K562 (cell line): Measurements from ENCODE around the gene VRK1. TPM values are rescaled to one million over a fixed set of nuclear protein-coding genes. Genes with fewer than 3 reads are reported as not detected.

ENCODE experiments used
- ATAC-seq: fragments of 200-7000 bp; cut with Tn5 transposase; 3 replicates; pipeline ENCODE4 v1.9.1; 2020; ENCODE audit warnings: moderate library complexity
- BruUV-seq: library from RNA; stranded (reverse); fragments of 400-500 nt; replicated peaks from 2 replicates; lab custom pipeline; 2021; lab: Mats Ljungman, UMichigan
- CTCF ChIA-PET: fragments of 300-600 bp; formaldehyde crosslinking; extraction: SDS; loops from one replicate; lab custom pipeline; 2021; ENCODE audit warnings: low intra/inter-chr PET ratio; lab: Yijun Ruan, JAX
- POLR2A ChIA-PET: fragments of 300-600, 350-650 bp; sonication (Branson Sonifier 250); formaldehyde crosslinking; extraction: SDS; loops from one replicate; lab custom pipeline; 2021; ENCODE audit warnings: antibody characterized with exemption, inconsistent platforms; lab: Yijun Ruan, JAX
- DNase-seq, 4 experiments: peaks; one replicate each; pipeline versions ENCODE4 v3.0.0 to v3.0.0-alpha.2; 2011 to 2018; ENCODE audit warnings: low spot score in 3 of 4, mixed read lengths in 3 of 4; ENCODE audit errors: extremely low read depth in 1 of 4
- FAIRE-seq: peaks from 2 replicates; lab custom pipeline; 2011; peaks lifted over from hg19 to GRCh38; lab: Jason Lieb, UNC
- H2AFZ ChIP-seq: 2 replicates; pipeline ENCODE4 v1.6.0; 2011; ENCODE audit warnings: low read depth, low read length, control low read depth, inconsistent platforms
- H3K27ac ChIP-seq: fragments of 200-600 bp; 3 replicates; pipeline ENCODE4 v1.8.0; 2011; ENCODE audit warnings: low read depth, mild to moderate bottlenecking, control low read depth, inconsistent platforms, low read length, moderate library complexity, mixed read lengths; ENCODE audit errors: extremely low read depth
- H3K27me3 ChIP-seq, 2 experiments: fragments of 300-600 bp in 1 of 2; 2 replicates in 1 of 2; 3 replicates in 1 of 2; pipeline versions ENCODE4 v1.6.0 to v1.8.0; 2011; ENCODE audit warnings: inconsistent platforms in 2 of 2, low read length in 2 of 2, mild to moderate bottlenecking in 1 of 2, mixed read lengths in 1 of 2, moderate library complexity in 1 of 2; ENCODE audit not compliant: control insufficient read depth in 2 of 2, insufficient read depth in 2 of 2
- H3K36me3 ChIP-seq: fragments of 300-600 bp; 3 replicates; pipeline ENCODE4 v1.8.0; 2011; ENCODE audit warnings: mild to moderate bottlenecking, low read length, inconsistent platforms; ENCODE audit not compliant: control insufficient read depth, insufficient read depth
- H3K4me1 ChIP-seq, 2 experiments: fragments of 200-600 bp in 1 of 2; replicated peaks in 1 of 2; 2 replicates in 1 of 2; 3 replicates in 1 of 2; pipeline versions ENCODE4 v1.5.1 to v1.8.0; 2011; ENCODE audit warnings: inconsistent platforms in 2 of 2, low read length in 2 of 2, mild to moderate bottlenecking in 1 of 2, mixed read lengths in 1 of 2, moderate library complexity in 1 of 2; ENCODE audit not compliant: control insufficient read depth in 2 of 2, insufficient read depth in 2 of 2
- H3K4me2 ChIP-seq: 2 replicates; pipeline ENCODE4 v1.6.1; 2011; ENCODE audit warnings: low read length, control low read depth, inconsistent platforms, mixed read lengths; ENCODE audit not compliant: insufficient read depth
- H3K4me3 ChIP-seq: fragments of 200-600 bp; sonication (generic), shearing (Covaris generic); 2 replicates; pipeline ENCODE4 v1.5.1; 2016; ENCODE audit warnings: control low read depth, inconsistent platforms
- H3K79me2 ChIP-seq: fragments of 200-600 bp; 3 replicates; pipeline ENCODE4 v1.8.0; 2011; ENCODE audit warnings: low read length, inconsistent platforms; ENCODE audit not compliant: control insufficient read depth, insufficient read depth
- H3K9ac ChIP-seq, 2 experiments: 2 replicates each; pipeline versions ENCODE4 v1.6.0 to v1.6.1; 2011; ENCODE audit warnings: low read depth in 2 of 2, low read length in 2 of 2, control low read depth in 1 of 2, inconsistent platforms in 1 of 2, mild to moderate bottlenecking in 1 of 2, mixed read lengths in 1 of 2; ENCODE audit not compliant: insufficient read depth in 1 of 2
- H3K9me1 ChIP-seq: one replicate; pipeline ENCODE4 v1.6.0; 2011; ENCODE audit warnings: inconsistent platforms, mild to moderate bottlenecking, low read length, moderate library complexity; ENCODE audit not compliant: control insufficient read depth, insufficient read depth
- H3K9me3 ChIP-seq: replicated peaks from 2 replicates; pipeline ENCODE4 v1.5.1; 2011; ENCODE audit warnings: low read depth, low read length, inconsistent platforms; ENCODE audit not compliant: control insufficient read depth, insufficient read depth
- H4K20me1 ChIP-seq: replicated peaks from 2 replicates; pipeline ENCODE4 v1.6.1; 2011; ENCODE audit warnings: low read length, inconsistent platforms, mixed read lengths; ENCODE audit not compliant: control insufficient read depth, insufficient read depth
- BRF1 ChIP-seq: IDR thresholded peaks from 3 replicates; pipeline ENCODE4 v1.6.1; 2011; ENCODE audit warnings: borderline replicate concordance, mild to moderate bottlenecking; ENCODE audit not compliant: insufficient read length; ENCODE audit errors: extremely low read depth
- EHMT2 ChIP-seq: fragments of 450-650 bp; IDR thresholded peaks from 2 replicates; pipeline ENCODE4 v1.6.1; 2018; ENCODE audit warnings: antibody characterized with exemption
- GTF2F1 ChIP-seq: IDR thresholded peaks from 2 replicates; pipeline ENCODE4 v1.6.1; 2011; ENCODE audit warnings: low read depth, low read length, improper control_type of control experiment
- HCFC1 ChIP-seq: IDR thresholded peaks from 2 replicates; pipeline ENCODE4 v1.6.1; 2012; ENCODE audit warnings: low read depth, low read length, improper control_type of control experiment
- JUND ChIP-seq, 2 experiments: IDR thresholded peaks; 2 replicates in 1 of 2; 3 replicates in 1 of 2; pipeline ENCODE4 v1.6.1; 2011; ENCODE audit warnings: borderline replicate concordance in 2 of 2, low read depth in 2 of 2, low read length in 2 of 2, improper control_type of control experiment in 1 of 2, missing biosample characterization in 1 of 2, missing genetic modification characterization in 1 of 2, missing genetic modification reagents in 1 of 2
- POLR2B ChIP-seq: fragments of 450-650 bp; IDR thresholded peaks from 2 replicates; pipeline ENCODE4 v1.6.1; 2018; ENCODE audit warnings: low read depth; ENCODE audit not compliant: partially characterized antibody
- SIX5 ChIP-seq, 2 experiments: IDR thresholded peaks; 2 replicates each; pipeline ENCODE4 v1.6.1; 2011; ENCODE audit warnings: low read length in 2 of 2, borderline replicate concordance in 1 of 2, low read depth in 1 of 2, mild to moderate bottlenecking in 1 of 2, moderate library complexity in 1 of 2; ENCODE audit not compliant: insufficient read depth in 1 of 2
- YY1 ChIP-seq, 3 experiments: IDR thresholded peaks; 2 replicates each; pipeline ENCODE4 v1.6.1; 2011; ENCODE audit warnings: low read length in 2 of 3, mild to moderate bottlenecking in 2 of 3, moderate library complexity in 2 of 3, borderline replicate concordance in 1 of 3, control low read depth in 1 of 3, low read depth in 1 of 3; ENCODE audit not compliant: insufficient read depth in 3 of 3, insufficient replicate concordance in 2 of 3, control insufficient read depth in 1 of 3, insufficient read length in 1 of 3; ENCODE audit errors: extremely low read depth in 1 of 3
- ZNF143 ChIP-seq: sonication (generic); formaldehyde crosslinking; IDR thresholded peaks from 2 replicates; pipeline ENCODE4 v1.9.0; 2022; ENCODE audit warnings: mild to moderate bottlenecking, missing genetic modification reagents
- WGBS: fragments of 100-300 bp; shearing (Covaris generic); methylation state at CpG from one replicate; pipeline ENCODE4 v1.1.6; 2016; ENCODE audit warnings: low coverage, mixed read lengths; ENCODE audit not compliant: insufficient coverage; ENCODE audit errors: missing lambda C conversion rate; 5-methylcytosine and 5-hydroxymethylcytosine counted together
- in situ Hi-C: fragments of 300-500 bp; cut with MboI; formaldehyde crosslinking; loops from 4 replicates; pipeline ENCODE4 v1.15.0; 2018; ENCODE audit warnings: inconsistent platforms, mixed read lengths
- intact Hi-C: fragments of 100-400 bp; cut with micrococcal nuclease; formaldehyde crosslinking; loops from 2 replicates; pipeline ENCODE4 v1.14.2; 2022
- polyA plus RNA-seq, 8 experiments: library from polyadenylated mRNA; depleted of rRNA in 4 of 8; stranded (reverse) in 5 of 8; unstranded in 3 of 8; fragments of >200 nt; fragmentation: Nextera tagmentation in 2 of 8; fragmentation: Illumina TruSeq in 1 of 8; extraction: Ambion mirVana in 2 of 8; extraction: Trizol in 1 of 8; gene quantifications; 2 replicates each; pipeline versions ENCODE4 v1.2.1 to v1.2.3, GENCODE V29; 2011 to 2014; ENCODE audit warnings: inconsistent platforms in 1 of 8, missing spikeins in 1 of 8
- total RNA-seq, 7 experiments: library from RNA; depleted of rRNA in 6 of 7; stranded (reverse); fragments of >200 nt in 6 of 7; fragmentation: Illumina TruSeq in 2 of 7; extraction: Trizol in 2 of 7; gene quantifications; 2 replicates each; pipeline versions ENCODE4 v1.2.1 to v1.2.3, GENCODE V29; 2011 to 2021; ENCODE audit warnings: low replicate concordance in 1 of 7
- TF ChIP-seq, protein P1 (sequence below): fragments of 250-450 bp; sonication (Bioruptor Pico); IDR thresholded peaks from 2 replicates; pipeline ENCODE4 v1.9.0; 2021; ENCODE audit warnings: mild to moderate bottlenecking
- TF ChIP-seq, protein P2 (sequence below): sonication (generic); formaldehyde crosslinking; IDR thresholded peaks from 2 replicates; pipeline ENCODE4 v1.8.1; 2022; ENCODE audit warnings: missing genetic modification reagents
- TF ChIP-seq, protein P3 (sequence below): sonication (generic); formaldehyde crosslinking; IDR thresholded peaks from 2 replicates; pipeline ENCODE4 v1.5.0; 2020; ENCODE audit warnings: missing genetic modification reagents

VRK1 gene
- total and polyA plus RNA-seq, 9 of the 15 experiments (the other 6 are each of a cell fraction or from before 2014, with no cell fraction given) = 83.6 to 177 (median 116) TPM

DNA sequence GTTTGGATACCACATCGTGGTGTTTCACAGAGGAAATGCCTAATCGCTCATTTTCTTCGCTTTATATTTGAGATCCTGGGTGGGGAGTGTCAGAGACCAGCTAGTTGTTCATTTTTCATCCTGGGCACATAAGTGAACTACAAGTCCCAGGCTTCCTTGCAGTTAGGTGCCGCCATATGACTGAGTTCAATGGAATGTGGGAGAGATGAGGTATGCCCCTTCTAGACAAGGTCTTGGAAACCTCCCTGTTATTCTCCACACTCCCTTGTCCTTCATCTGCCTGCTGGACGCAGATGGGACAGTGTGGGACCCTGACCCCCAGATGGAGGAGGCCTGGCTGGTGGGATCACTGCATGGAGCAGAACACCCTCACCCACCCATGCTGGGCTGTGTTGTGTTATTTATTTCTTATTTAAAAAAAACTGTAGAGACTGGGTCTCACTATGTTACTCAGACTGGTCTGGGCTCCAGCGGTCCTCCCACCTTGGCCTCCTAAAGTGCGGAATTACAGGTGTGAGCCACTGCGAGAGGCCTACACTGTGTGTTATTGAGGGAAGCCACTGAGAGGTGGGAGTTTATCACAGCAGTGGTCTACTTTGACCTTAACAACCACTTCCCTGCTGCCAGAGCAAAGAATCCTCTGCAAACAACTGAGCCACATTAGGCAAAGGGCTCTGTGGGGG lies 42.9 kb upstream of the VRK1 start:
- Histone ChIP-seq H2AFZ (0 out of 2 replicates have a peak overlapping the region, but pooled peaks have one; percentile 40), H3K79me2 (no peaks in the 10 kb centered on the region), H3K4me3 (no peak overlapping the region), H3K9me3 (no peaks in the 10 kb centered on the region; the same call in 1 of the 2 replicates), H3K27me3 (peaks cover 3 to 11% of the 10 kb centered on the region in 2 experiments; a peak in 4 of 5 replicates), H3K4me2 (no peak overlapping the region), H3K9ac (no peak overlapping the region), H3K9me1 (peaks cover 2% of the 10 kb centered on the region), H4K20me1 (no peaks in the 10 kb centered on the region)
- in situ Hi-C loops = no loop called here
- FAIRE-seq (no peak), DNase-seq (no peak)
- WGBS = 66% methylated on average over 8 of the region's 8 CpGs
- intact Hi-C loops = no loop called here
- CTCF ChIA-PET = no interaction called here
- peak; percentile 75 for TF ChIP-seq HCFC1
- 0 out of 2 replicates have a peak, but pooled peaks have one; percentile 8 for TF ChIP-seq JUND (IDR thresholded peaks at IDR 0.05; ENCODE audit: borderline replicate concordance, low read depth, low read length)
- TF ChIP-seq JUND (tag; IDR thresholded peaks at IDR 0.05; ENCODE audit: borderline replicate concordance, low read depth, low read length) = no peak
- TF ChIP-seq, protein P1, sequence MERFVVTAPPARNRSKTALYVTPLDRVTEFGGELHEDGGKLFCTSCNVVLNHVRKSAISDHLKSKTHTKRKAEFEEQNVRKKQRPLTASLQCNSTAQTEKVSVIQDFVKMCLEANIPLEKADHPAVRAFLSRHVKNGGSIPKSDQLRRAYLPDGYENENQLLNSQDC (CRISPR knock-in tag) = no peak
- no peak for TF ChIP-seq POLR2B
- TF ChIP-seq, protein P2, sequence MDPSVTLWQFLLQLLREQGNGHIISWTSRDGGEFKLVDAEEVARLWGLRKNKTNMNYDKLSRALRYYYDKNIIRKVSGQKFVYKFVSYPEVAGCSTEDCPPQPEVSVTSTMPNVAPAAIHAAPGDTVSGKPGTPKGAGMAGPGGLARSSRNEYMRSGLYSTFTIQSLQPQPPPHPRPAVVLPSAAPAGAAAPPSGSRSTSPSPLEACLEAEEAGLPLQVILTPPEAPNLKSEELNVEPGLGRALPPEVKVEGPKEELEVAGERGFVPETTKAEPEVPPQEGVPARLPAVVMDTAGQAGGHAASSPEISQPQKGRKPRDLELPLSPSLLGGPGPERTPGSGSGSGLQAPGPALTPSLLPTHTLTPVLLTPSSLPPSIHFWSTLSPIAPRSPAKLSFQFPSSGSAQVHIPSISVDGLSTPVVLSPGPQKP (CRISPR knock-in tag) = no peak
- TF ChIP-seq ZNF143 (CRISPR knock-in tag) = peak; percentile 66
- no peak for TF ChIP-seq GTF2F1
- TF ChIP-seq, protein P3, sequence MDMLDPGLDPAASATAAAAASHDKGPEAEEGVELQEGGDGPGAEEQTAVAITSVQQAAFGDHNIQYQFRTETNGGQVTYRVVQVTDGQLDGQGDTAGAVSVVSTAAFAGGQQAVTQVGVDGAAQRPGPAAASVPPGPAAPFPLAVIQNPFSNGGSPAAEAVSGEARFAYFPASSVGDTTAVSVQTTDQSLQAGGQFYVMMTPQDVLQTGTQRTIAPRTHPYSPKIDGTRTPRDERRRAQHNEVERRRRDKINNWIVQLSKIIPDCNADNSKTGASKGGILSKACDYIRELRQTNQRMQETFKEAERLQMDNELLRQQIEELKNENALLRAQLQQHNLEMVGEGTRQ (CRISPR knock-in tag) = 0 out of 2 replicates have a peak, but pooled peaks have one; percentile 21
- TF ChIP-seq YY1 (IDR thresholded peaks at IDR 0.05; ENCODE audit: borderline replicate concordance in 1 of 3, control insufficient read depth in 1 of 3, extremely low read depth in 1 of 3, insufficient read depth in 3 of 3, insufficient read length in 1 of 3, insufficient replicate concordance in 2 of 3, low read depth in 1 of 3, low read length in 2 of 3) = peak in 1 of 3 experiments; percentile 42
- no peak for TF ChIP-seq BRF1
- peak; percentile 26 to 34; a peak in 1 of 4 replicates for TF ChIP-seq SIX5 (IDR thresholded peaks at IDR 0.05; ENCODE audit: borderline replicate concordance in 1 of 2, insufficient read depth in 1 of 2, low read depth in 1 of 2, low read length in 2 of 2)
- TF ChIP-seq EHMT2 = peak; percentile 33; the same call in 1 of the 2 replicates
- TF ChIP-seq, all 486 proteins: peak for 7
- Histone ChIP-seq H3K4me1 (peaks cover 22 to 31% of the 10 kb centered on the region in 2 experiments), H3K36me3 (no peaks in the 10 kb centered on the region), H3K27ac (no peak overlapping the region)
- POLR2A ChIA-PET = interaction anchor here (0.6 kb wide), 1 partner anchor 1392 kb away, joined by 3 read pairs; no protein-coding TSS in a partner anchor
- BruUV-seq = no TSS peak
- peak; percentile 27; the same call in 1 of the 3 replicates for ATAC-seq
